HL-60 (cell line): ENCODE data around the gene RLF.
"Not testable (repeated sequence)": the region's sequence is repeated elsewhere in the genome, so short reads cannot be mapped to it uniquely, and the experiment has no call there.

Experiments
- DNase-seq, 2 experiments: peaks; one replicate each; pipeline ENCODE4 v3.0.0-alpha.2; 2010 to 2020; ENCODE audit warnings: low read depth in 1 of 2, low spot score in 1 of 2
- H3K27ac ChIP-seq: fragments of 250-450 bp; sonication (Bioruptor Pico); replicated peaks from 2 replicates; pipeline ENCODE4 v1.5.1; 2020; ENCODE audit warnings: mild to moderate bottlenecking, moderate library complexity
- H3K27me3 ChIP-seq: fragments of 250-450 bp; sonication (Bioruptor Pico); 2 replicates; pipeline ENCODE4 v1.5.1; 2021; ENCODE audit warnings: mild to moderate bottlenecking, moderate library complexity; ENCODE audit not compliant: insufficient read depth, poor library complexity, severe bottlenecking
- H3K4me3 ChIP-seq: replicated peaks from 2 replicates; pipeline ENCODE4 v1.5.1; 2011; ENCODE audit warnings: mild to moderate bottlenecking, control low read depth, low read length; ENCODE audit not compliant: insufficient read depth
- CTCF ChIP-seq: IDR thresholded peaks from one replicate; pipeline ENCODE4 v1.5.1; 2011; ENCODE audit warnings: low read length, control low read depth, inconsistent platforms; ENCODE audit not compliant: insufficient read depth
- GABPA ChIP-seq: IDR thresholded peaks from 2 replicates; pipeline ENCODE4 v1.6.1; 2012; ENCODE audit warnings: low read depth
- POLR2AphosphoS5 ChIP-seq: IDR thresholded peaks from 2 replicates; pipeline ENCODE4 v1.6.1; 2012; ENCODE audit warnings: low read depth
- SPI1 ChIP-seq: IDR thresholded peaks from 2 replicates; pipeline ENCODE4 v1.6.1; 2012; ENCODE audit warnings: low read depth, mild to moderate bottlenecking, borderline replicate concordance
- TF ChIP-seq, protein P1 (sequence below): IDR thresholded peaks from 2 replicates; pipeline ENCODE4 v1.6.1; 2012; ENCODE audit warnings: low read depth; ENCODE audit not compliant: insufficient replicate concordance

The RLF gene

GRCh38 chr1:40199126-40199525, 37.9 kb downstream of the RLF start:
- TF ChIP-seq CTCF: no peak
- TF ChIP-seq, protein P1, sequence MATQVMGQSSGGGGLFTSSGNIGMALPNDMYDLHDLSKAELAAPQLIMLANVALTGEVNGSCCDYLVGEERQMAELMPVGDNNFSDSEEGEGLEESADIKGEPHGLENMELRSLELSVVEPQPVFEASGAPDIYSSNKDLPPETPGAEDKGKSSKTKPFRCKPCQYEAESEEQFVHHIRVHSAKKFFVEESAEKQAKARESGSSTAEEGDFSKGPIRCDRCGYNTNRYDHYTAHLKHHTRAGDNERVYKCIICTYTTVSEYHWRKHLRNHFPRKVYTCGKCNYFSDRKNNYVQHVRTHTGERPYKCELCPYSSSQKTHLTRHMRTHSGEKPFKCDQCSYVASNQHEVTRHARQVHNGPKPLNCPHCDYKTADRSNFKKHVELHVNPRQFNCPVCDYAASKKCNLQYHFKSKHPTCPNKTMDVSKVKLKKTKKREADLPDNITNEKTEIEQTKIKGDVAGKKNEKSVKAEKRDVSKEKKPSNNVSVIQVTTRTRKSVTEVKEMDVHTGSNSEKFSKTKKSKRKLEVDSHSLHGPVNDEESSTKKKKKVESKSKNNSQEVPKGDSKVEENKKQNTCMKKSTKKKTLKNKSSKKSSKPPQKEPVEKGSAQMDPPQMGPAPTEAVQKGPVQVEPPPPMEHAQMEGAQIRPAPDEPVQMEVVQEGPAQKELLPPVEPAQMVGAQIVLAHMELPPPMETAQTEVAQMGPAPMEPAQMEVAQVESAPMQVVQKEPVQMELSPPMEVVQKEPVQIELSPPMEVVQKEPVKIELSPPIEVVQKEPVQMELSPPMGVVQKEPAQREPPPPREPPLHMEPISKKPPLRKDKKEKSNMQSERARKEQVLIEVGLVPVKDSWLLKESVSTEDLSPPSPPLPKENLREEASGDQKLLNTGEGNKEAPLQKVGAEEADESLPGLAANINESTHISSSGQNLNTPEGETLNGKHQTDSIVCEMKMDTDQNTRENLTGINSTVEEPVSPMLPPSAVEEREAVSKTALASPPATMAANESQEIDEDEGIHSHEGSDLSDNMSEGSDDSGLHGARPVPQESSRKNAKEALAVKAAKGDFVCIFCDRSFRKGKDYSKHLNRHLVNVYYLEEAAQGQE: no peak
- TF ChIP-seq SPI1: no peak
- no peak for TF ChIP-seq POLR2AphosphoS5
- no peak for TF ChIP-seq GABPA
- no peaks in the 10 kb centered on the region for H3K27me3 ChIP-seq

DNA sequence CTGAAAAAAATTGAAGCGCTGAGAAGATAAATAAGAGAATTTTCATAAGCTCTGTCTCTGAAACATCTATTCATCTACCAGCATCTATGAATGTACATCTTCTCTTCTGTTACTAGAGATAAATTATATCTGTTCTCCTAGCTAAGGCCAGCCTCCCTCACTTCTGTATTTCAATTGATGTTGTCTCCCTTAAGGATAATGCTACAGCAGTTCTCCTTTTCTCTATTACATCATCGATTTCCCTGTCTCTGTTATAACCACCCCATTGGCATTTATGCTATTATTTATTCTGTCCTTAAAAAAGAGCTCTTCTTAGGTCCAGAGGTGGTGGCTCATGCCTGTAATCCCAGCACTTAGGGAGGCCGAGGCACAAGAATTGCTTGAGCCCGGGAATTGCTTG, 43.7 kb downstream of the RLF start:
- TF ChIP-seq SPI1 (peak; percentile 78), CTCF (no peak)
- no peak for DNase-seq
- H3K27me3 ChIP-seq: no peaks in the 10 kb centered on the region
- H3K4me3 ChIP-seq: no peak overlapping the region
- no peak overlapping the region for H3K27ac ChIP-seq

More at GRCh38 chr1:40199126-40199525, 37.9 kb downstream of the RLF start:
- Histone ChIP-seq H3K4me3 (no peak overlapping the region), H3K27ac (no peak overlapping the region)
- DNase-seq: no peak

GRCh38 chr1:40210511-40211204, 49.5 kb downstream of the RLF start:
- DNase-seq: no peak
- TF ChIP-seq SPI1 (no peak), POLR2AphosphoS5 (no peak), CTCF (no peak), GABPA (no peak)
- TF ChIP-seq, protein P1: no peak
- H3K27ac ChIP-seq: no peak overlapping the region

DNA sequence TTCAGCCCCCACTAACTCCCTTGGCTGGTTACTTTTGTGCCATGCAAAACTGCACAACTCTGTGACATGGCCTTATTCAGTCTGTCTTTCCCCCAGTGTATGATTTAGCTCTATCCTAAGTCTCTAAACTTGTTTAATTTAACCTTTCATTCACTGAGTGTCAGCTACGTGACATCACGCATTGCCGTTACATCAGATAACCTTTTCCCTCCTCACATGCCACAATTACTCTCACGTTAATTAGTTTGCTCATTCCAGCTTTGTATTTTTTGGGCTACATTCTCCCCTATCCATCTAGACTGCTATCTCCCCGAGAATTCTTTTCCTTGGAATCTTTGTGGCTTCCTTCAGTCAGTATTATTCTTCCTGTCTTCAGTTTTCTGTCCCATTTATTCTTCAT, 57.1 kb downstream of the RLF start:
- no peaks in the 10 kb centered on the region for H3K27me3 ChIP-seq
- DNase-seq: no peak
- no peak overlapping the region for H3K4me3 ChIP-seq
- H3K27ac ChIP-seq: no peak overlapping the region
- TF ChIP-seq CTCF: no peak
- TF ChIP-seq GABPA: no peak

More at GRCh38 chr1:40210511-40211204, 49.5 kb downstream of the RLF start:
- Histone ChIP-seq H3K4me3 (no peak overlapping the region), H3K27me3 (no peaks in the 10 kb centered on the region)

DNA sequence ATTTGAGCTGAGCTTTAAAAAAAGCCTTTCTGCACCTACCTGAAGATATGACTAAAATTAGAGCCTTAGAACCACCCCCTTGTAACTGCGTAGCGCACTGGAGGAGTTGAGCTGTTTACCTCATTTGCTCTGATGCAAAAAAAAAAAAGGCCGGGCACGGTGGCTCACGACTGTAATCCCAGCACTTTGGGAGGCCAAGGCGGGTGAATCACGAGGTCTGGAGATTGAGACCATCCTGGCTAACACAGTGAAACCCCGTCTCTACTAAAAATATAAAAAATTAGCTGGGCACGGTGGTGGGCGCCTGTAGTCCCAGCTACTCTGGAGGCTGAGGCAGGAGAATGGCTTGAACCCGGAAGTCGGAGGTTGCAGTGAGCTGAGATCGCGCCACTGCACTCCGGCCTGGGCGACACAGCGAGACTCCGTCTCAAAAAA, 60.3 kb downstream of the RLF start:
- not testable (repeated sequence) for H3K27ac ChIP-seq, H3K4me3 ChIP-seq, H3K27me3 ChIP-seq, DNase-seq
